Measurements from ENCODE around the gene UBAP1.

- TF ChIP-seq CTCF (IDR thresholded peaks at IDR 0.05) (no peak), POLR2A (IDR thresholded peaks at IDR 0.05) (no peak)
Measured at GRCh38 chr9:34211395-34211794, 32.6 kb downstream of the UBAP1 start.
